T-helper 9 cell (primary cell): ENCODE data around the gene PISD.
A peak's percentile ranks its signal among the peaks of the same experiment; 100 is the strongest.

Experiments used
- DNase-seq: peaks from one replicate; pipeline ENCODE4 v3.0.0-alpha.2; 2020

The PISD gene

DNA sequence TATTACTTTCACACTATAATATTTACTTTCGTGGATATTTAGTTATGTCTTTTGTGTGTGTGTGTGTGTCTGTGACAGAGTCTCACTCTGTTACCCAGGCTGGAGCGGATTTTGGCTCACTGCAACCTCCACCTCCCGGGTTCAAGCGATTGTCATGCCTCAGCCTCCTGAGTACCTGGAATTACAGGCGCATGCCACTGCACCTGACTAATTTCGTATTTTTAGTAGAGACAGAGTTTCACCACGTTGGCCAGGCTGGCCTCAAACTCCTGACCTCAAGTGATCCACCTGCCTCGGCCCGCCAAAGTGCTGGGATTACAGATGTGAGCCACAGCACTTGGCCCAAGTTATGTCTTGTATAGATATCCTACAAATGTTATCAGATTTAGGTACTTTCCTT is 9.9 kb downstream of the PISD start:
- no peak for DNase-seq

DNA sequence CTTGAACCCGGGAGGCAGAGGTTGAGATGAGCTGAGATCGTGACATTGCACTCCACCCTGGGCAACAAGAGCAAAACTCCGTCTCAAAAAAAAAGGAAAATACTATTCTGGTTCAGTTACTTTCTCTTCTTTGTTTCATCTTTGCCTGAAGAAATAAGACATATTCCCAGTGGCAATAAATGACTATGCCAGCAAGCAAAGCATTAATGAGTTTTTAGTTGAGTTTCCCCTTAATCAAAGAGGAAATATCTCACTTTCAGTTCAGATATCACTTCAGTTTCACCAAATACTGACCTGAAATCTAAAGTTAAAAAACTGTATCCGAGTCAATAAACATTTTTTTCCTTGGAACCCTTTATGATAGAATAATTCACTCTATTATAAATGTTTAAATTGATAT is 10.4 kb downstream of the PISD start:
- DNase-seq: no peak

DNA sequence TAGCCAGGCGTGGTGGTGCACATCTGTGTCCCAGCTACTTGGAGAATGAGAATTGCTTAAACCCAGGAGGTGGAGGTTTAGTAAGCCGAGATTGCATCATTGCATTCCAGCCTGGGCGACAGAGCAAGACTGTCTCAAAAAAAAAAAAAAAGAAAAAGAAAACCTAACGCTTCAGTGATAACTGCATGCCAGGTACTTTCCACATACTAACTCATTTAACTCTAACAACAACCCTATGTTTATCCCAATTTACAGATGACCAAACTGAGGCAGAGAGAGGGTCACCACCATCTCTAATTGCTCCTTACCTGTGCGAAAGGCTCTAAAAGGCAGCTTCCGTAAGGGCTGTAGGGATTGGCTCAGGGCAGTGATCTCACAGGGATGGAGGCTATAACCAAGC is 11.6 kb downstream of the PISD start:
- DNase-seq: no peak

- DNase-seq: no peak
Measured at GRCh38 chr22:31647523-31648320, 14.3 kb downstream of the PISD start.

GRCh38 chr22:31647066-31647465 is 14.9 kb downstream of the PISD start:
- no peak for DNase-seq

DNA sequence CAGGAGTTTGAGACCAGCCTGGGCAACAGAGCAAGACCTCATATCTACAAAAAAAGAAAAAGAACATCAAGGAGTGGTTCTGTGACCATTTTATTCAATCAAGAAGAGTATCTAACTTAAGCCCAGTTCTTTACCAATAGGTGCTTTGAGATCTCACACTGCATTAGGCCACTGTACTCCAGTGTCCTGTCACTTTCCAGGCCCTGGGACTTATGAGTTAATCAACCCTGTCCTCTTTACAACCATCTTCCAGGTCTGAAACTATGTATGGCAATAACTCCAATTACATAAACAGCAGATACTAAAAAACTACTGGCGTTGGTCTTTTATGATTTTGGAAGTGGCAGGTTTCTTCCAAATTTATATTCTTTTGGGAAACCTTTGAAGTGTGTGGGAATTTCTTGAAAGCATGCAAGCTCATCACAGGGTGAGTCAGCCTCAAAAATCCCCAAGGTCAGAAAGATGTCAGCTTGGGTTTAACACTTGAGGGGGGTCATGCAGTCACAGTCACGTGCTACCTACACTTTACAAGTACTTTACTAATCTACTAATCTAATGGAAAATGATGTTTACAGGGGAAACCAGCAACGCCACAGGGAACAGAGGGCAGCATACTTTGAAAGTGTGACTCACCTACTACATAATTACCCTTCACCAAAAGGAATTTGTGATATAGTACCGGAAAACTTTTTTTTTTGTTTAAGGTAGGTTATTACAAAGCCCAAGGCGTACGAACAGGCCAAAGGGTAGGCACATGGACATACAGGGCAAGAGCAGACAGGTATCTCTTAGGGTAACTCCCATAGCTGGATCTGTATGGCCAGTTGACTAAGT is 15.6 kb downstream of the PISD start:
- DNase-seq: no peak

- DNase-seq: no peak
Measured at GRCh38 chr22:31639436-31640039, 22.5 kb downstream of the PISD start.

DNA sequence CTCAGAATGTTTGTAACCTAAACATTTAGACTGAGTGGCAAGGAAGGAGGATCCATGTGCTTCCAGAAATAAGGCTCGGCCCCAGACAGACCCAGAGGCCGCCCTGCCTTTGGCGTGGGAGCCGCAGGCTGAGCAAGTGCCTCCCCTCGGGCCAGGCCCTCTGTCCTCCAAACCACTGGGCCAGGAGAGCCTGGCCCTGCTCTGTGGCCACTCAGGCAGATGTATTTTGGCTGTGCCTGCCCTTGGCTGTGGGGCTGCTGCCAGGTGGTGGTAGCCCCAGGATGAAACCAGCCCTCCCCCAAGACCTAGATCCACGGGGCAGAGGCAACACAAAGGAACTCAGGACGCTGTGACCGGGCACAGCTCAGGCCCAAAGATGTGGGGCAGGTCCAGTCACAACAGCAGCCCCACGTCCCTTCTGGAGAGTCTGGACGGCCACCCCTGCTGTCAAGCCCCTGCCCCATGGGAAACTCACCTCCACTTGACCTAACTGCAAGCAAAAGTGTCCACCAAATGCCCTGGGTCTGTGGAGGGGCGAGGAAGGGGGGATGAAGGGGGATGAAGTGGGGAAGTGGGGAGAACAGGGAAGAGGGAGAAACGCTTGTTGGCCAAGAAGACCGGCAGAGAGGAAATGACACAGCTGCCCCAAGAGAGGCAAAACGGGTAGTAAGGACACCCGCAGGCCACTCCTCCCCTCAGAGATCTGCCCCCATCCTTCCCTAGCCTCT is 24.0 kb downstream of the PISD start:
- DNase-seq: no peak

DNA sequence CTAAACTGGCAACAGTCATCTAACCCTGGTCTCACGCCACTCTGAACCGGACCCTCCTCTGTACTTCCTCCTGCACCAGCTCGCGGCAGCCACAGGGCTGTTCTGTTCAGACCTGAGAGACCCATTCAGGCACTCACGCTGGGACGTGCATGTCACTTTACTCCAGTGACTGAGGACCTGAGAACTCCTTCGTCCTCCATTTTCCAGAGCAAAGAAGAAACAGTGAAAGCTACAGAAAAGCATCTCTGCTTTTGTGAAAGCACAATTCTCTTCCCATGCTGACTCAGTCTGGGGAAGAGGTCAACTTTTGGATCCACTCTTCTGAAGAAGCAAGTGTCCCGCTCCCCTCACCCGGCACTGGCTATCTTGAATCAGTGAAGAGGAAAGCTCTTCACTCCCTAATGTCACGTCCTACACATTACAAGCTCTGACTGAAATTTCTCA is 24.5 kb downstream of the PISD start:
- no peak for DNase-seq

DNA sequence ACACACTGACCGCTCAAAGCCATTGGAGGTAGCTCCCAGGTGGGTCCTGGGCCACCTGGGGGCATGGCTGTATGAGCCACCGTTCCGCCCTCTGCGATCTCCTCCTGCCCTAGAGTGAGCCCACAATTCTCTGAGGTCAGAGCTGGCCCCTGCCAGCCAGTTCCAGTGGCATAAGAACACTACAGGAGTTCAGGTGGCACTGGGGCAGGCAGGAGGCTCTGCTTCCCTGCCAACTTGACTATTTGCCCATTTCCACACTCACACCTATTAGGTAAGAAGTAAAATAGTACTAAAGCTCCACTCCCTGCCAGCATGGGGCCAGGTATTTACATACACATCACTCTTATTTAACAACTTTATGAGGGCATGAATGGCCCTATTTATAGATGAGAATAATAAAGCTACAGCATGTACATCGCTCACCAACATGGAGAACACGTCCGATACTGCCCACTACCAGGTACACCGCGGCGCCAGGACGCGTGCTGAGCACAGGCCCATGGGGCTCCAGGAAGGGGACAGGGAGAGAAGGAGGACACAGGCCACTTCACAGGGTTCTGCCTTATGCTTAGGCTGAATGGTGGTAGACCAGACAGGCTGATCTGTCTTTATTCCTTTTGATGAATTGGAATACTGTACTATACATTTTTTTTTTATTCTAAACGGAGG is 26.2 kb downstream of the PISD start:
- DNase-seq: no peak

- no peak for DNase-seq
Measured at GRCh38 chr22:31631436-31631835, 30.6 kb downstream of the PISD start.

GRCh38 chr22:31630331-31631329 is 31.4 kb downstream of the PISD start:
- DNase-seq: peak; percentile 83

GRCh38 chr22:31629741-31630184 is 32.3 kb downstream of the PISD start:
- no peak for DNase-seq

DNA sequence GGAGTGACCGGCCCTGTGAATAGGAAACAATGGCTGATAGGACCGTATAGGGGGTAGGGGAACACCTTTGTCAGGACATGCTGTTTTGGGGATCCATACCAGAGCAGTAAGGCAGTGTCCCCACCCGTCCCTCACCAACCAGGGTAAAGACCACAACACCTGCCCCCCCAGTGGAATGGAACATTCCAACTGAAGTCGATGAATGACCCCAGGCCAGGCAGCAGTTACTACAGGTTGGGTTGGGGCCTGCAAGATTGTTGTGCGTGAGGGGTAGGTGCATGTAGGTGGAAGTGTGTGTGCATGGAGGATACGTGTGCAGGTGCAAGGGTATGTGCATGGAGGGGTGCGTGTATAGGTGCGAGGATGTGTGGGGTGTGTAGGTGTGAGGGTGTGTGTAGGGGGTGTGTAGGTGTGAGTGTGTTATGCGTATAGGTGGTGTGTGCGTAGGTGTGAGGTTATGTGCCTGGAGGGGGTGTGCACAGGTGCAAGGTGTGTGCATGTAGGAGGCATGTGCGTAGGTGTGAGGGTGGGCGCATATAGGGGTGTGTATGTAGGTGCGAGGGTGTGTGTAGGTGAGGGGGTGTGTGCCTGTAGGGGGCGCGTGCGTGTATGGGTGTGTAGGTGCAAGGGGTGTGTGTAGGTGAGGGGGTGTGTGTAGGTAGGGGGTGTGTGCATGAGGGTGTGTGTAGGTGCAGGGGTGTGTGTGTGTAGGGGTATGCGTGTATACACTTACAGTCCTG is 32.9 kb downstream of the PISD start:
- no peak for DNase-seq

GRCh38 chr22:31628362-31628761 is 33.7 kb downstream of the PISD start:
- no peak for DNase-seq

DNA sequence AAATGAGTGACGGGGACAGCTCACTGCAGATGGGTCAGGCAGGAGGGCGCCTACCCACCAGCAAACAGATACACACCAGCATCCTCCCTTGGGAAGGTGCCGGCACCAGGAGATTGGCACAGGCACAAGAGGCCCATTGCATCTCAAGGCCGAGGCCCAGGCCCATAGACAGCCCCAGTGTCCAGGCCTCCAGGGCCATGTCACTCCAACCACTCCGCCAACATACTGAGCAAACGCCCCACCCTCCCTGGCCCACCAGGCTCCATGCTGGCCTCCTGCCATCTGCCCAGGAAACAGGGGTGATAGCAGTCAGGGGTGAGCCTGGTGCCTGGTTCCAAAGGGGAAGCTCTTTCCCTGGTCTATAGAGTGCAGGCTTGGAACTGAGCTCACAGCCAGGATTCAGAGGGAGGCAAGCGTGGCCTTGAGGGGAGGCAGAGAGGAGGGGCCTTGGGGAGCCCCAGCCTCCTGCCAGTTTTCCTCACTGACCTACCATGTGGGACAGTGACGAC is 34.7 kb downstream of the PISD start:
- no peak for DNase-seq

DNA sequence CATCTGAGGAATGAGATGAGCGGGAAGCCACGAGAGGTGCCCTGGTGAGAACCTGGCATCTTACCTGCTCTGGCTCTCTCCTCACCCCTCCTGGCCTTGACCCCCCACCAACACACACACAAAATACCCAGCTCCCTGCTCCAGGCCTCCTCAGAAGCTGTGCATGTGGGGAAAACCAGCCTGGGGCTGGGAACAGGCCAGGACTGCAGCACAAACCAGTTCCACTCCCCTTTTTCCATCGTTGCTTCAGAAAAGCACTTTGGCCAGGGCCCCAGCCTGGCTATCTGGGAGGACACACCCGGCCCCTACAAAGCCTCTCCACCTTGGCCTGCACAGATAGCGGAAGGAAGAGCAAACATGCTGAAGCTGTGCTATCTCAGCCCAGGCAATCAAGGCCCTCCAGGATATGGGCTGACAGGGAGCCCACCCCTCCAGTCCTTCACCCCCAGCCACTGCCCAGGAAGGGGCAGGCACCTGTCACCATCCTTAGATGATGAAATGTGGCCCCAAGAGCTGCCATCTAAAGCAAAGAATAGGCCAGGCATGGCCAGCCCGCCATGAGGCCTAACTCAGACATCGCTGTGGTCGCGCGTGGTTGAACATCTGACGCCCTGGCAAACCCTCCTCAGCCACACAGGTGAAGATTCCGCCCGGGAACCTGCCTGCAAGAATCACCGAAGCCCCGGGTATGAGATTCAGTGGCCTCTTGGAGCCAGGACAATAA is 35.4 kb downstream of the PISD start:
- DNase-seq: no peak

DNA sequence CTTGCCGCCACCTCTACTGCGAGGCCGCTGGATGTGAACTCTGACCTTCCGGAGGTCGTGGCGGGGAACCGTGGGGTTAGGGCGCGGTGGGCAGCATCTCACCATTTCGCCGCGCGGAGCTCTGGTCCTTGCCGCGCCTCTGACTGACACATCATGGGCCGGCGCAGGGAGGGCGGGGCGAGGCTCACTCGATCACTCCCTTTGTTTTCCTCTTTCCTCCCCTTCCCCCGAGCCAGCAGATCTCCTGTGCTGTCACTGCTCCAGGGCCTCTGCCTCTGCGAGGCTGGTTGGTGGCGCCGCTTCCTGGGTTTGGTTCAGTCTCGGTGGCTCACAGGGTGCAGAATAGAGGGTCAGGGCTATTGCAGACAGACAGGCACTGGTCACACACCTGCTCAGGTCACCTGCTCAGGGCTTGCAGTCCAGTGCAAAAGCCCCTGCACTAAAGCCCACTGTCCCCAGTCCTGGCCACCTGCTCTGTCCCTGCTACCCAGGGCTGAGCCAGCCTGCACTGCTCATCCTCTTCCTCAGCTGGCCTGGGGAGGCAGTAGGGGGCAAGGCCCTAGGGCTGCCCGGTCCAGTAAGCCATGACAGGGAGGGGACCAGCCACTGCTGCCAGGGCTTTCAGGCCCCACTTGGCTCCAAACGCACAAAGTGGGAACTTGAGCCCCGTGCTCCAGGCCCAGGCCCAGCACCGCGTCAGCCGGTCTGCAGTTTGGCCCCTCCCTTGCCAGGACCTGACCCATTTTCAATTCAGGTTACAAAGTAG is 36.2 kb downstream of the PISD start:
- DNase-seq: no peak

DNA sequence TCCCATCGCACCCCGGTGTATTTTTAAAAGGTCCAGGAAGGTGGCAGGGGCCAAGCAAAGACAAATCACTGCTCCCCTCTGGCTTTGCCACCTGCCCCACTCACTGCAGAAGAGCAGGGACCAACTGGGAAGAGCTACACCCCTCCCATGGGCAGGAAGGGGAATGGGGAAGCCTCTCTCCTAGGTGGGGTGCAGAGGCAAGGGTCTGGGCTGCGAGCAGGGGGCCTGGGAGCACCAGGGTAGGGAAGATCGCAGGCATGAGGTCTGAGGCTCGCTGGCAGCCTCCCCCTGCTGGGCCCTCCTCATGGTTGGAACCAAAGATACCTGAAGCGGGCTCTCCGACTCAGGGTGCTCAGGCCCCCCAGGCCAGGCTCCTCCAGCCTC is 36.8 kb downstream of the PISD start:
- no peak for DNase-seq
